Fibroblast of lung (primary cell): ENCODE results near the gene GCSH. TPM values are rescaled to one million over a fixed set of nuclear protein-coding genes. Genes with fewer than 3 reads are reported as not detected.

Experiments
- DNase-seq, 2 donors: peaks; one replicate each; pipeline versions ENCODE4 v3.0.0 to v3.0.0-alpha.2; 2010; ENCODE audit warnings: low read depth in 2 of 2
- H2AFZ ChIP-seq: 2 replicates; pipeline ENCODE4 v1.5.1; 2012; ENCODE audit warnings: low read length, control low read depth, inconsistent platforms
- H3K27ac ChIP-seq: 2 replicates; pipeline ENCODE4 v1.5.1; 2011; ENCODE audit warnings: low read length, control low read depth; ENCODE audit not compliant: insufficient read depth
- H3K27me3 ChIP-seq: 2 replicates; pipeline ENCODE4 v1.5.1; 2011; ENCODE audit warnings: mild to moderate bottlenecking, low read length; ENCODE audit not compliant: control insufficient read depth, insufficient read depth
- H3K36me3 ChIP-seq: 2 replicates; pipeline ENCODE4 v1.5.1; 2011; ENCODE audit warnings: low read length; ENCODE audit not compliant: control insufficient read depth, insufficient read depth
- H3K4me1 ChIP-seq: 2 replicates; pipeline ENCODE4 v1.5.1; 2011; ENCODE audit warnings: low read length; ENCODE audit not compliant: control insufficient read depth, insufficient read depth; ENCODE audit errors: extremely low read depth
- H3K4me2 ChIP-seq: 2 replicates; pipeline ENCODE4 v1.5.1; 2011; ENCODE audit warnings: low read length, control low read depth; ENCODE audit not compliant: insufficient read depth; ENCODE audit errors: extremely low read depth
- H3K4me3 ChIP-seq, 4 experiments: fragments of 200-600 bp in 1 of 4; sonication (generic) in 1 of 4; replicated peaks in 1 of 4; 2 replicates each; pipeline ENCODE4 v1.5.1; 2011 to 2016; ENCODE audit warnings: low read length in 4 of 4, low read depth in 3 of 4, mild to moderate bottlenecking in 3 of 4, control low read depth in 2 of 4, inconsistent platforms in 1 of 4, mixed read lengths in 1 of 4; ENCODE audit not compliant: insufficient read depth in 1 of 4; ENCODE audit errors: control extremely low read depth in 1 of 4
- H3K79me2 ChIP-seq: 2 replicates; pipeline ENCODE4 v1.5.1; 2012; ENCODE audit warnings: mild to moderate bottlenecking, low read length, inconsistent platforms; ENCODE audit not compliant: control insufficient read depth, insufficient read depth
- H3K9ac ChIP-seq: 2 replicates; pipeline ENCODE4 v1.5.1; 2011; ENCODE audit warnings: mild to moderate bottlenecking, low read length, control low read depth; ENCODE audit not compliant: insufficient read depth
- H3K9me3 ChIP-seq: 2 replicates; pipeline ENCODE4 v1.5.1; 2012; ENCODE audit warnings: low read depth, low read length; ENCODE audit not compliant: control insufficient read depth, insufficient read depth
- H4K20me1 ChIP-seq: 2 replicates; pipeline ENCODE4 v1.5.1; 2011; ENCODE audit warnings: low read length; ENCODE audit not compliant: control insufficient read depth, insufficient read depth; ENCODE audit errors: extremely low read depth
- CTCF ChIP-seq, 2 donors: IDR thresholded peaks in 1 of 2; conservative IDR thresholded peaks in 1 of 2; 1 replicate in 1 of 2; 2 replicates in 1 of 2; pipeline ENCODE4 v1.5.1; 2011 to 2012; ENCODE audit warnings: low read length in 2 of 2, control low read depth in 1 of 2, inconsistent platforms in 1 of 2, low read depth in 1 of 2, mild to moderate bottlenecking in 1 of 2
- EZH2 ChIP-seq: IDR thresholded peaks from 2 replicates; pipeline ENCODE4 v1.5.1; 2012; ENCODE audit warnings: low read length, control low read depth, mild to moderate bottlenecking; ENCODE audit errors: missing control alignments
- polyA plus RNA-seq, 2 donors: library from polyadenylated mRNA; depleted of rRNA in 1 of 2; stranded (reverse) in 1 of 2; unstranded in 1 of 2; fragments of >200 nt; gene quantifications; 2 replicates each; pipeline ENCODE4 v1.2.1, GENCODE V29; 2011 to 2012; ENCODE audit warnings: missing spikeins in 1 of 2
- total RNA-seq: library from RNA; depleted of rRNA; stranded (reverse); fragments of >200 nt; gene quantifications from 2 replicates; pipeline ENCODE4 v1.2.1, GENCODE V29; 2014

Gene GCSH
- total and polyA plus RNA-seq, 2 donors (not counting 1 experiment from before 2014, with no cell fraction given), result 15.0 to 29.9 TPM

GRCh38 chr16:81077076-81077940, 18.9 kb downstream of the GCSH start, which contains the start of gene C16orf46:
Gene C16orf46, minus strand, starts transcription at chr16:81077238. Its CDS starts 13,283 bp downstream, at chr16:81063955.
- Histone ChIP-seq H3K36me3 (no peaks in the 10 kb centered on the region), H2AFZ (peak within 1 kb of the TSS; percentile 97)
- peak; percentile 95 to 96 for DNase-seq

GRCh38 chr16:81076566-81077075, 19.6 kb downstream of the GCSH start:
- Histone ChIP-seq H4K20me1 (no peaks in the 10 kb centered on the region), H3K4me1 (peaks cover 2% of the 10 kb centered on the region), H3K9ac (peak overlapping the region; percentile 92), H3K4me3 (peak overlapping the region; percentile 66 to 89 (median 82)), H3K4me2 (peak overlapping the region; percentile 100), H3K36me3 (no peaks in the 10 kb centered on the region), H3K9me3 (no peaks in the 10 kb centered on the region), H3K27ac (peak overlapping the region; percentile 97), H3K27me3 (no peaks in the 10 kb centered on the region), H2AFZ (peak overlapping the region; percentile 97), H3K79me2 (no peaks in the 10 kb centered on the region)
- DNase-seq, result peak in 1 of 2 donors; percentile 87
- TF ChIP-seq CTCF (conservative IDR thresholded peaks at IDR 0.05 in 1 of 2, IDR thresholded peaks at IDR 0.05 in 1 of 2; ENCODE audit: low read depth in 1 of 2, low read length in 2 of 2) (no peak), EZH2 (no peak)

More at GRCh38 chr16:81077076-81077940, 18.9 kb downstream of the GCSH start, which contains the start of gene C16orf46:
- Histone ChIP-seq H3K27me3 (no peaks in the 10 kb centered on the region), H3K9ac (peak within 1 kb of the TSS; percentile 92), H3K4me2 (peak within 1 kb of the TSS; percentile 100), H3K27ac (peak within 1 kb of the TSS; percentile 97), H4K20me1 (no peaks in the 10 kb centered on the region), H3K79me2 (no peaks in the 10 kb centered on the region), H3K4me3 (peak within 1 kb of the TSS; percentile 66 to 89 (median 82)), H3K4me1 (peaks cover 2% of the 10 kb centered on the region), H3K9me3 (no peaks in the 10 kb centered on the region)
- TF ChIP-seq CTCF (conservative IDR thresholded peaks at IDR 0.05 in 1 of 2, IDR thresholded peaks at IDR 0.05 in 1 of 2; ENCODE audit: low read depth in 1 of 2, low read length in 2 of 2), result no peak
- no peak for TF ChIP-seq EZH2

GRCh38 chr16:81073560-81074330, 22.4 kb downstream of the GCSH start:
- Histone ChIP-seq H3K9ac (no peak overlapping the region), H3K4me3 (no peak overlapping the region), H3K4me2 (no peak overlapping the region), H3K27ac (no peak overlapping the region), H3K4me1 (peaks cover 2% of the 10 kb centered on the region), H3K9me3 (no peaks in the 10 kb centered on the region), H4K20me1 (no peaks in the 10 kb centered on the region), H2AFZ (no peak overlapping the region), H3K36me3 (no peaks in the 10 kb centered on the region), H3K79me2 (no peaks in the 10 kb centered on the region), H3K27me3 (no peaks in the 10 kb centered on the region)
- no peak for TF ChIP-seq CTCF (conservative IDR thresholded peaks at IDR 0.05 in 1 of 2, IDR thresholded peaks at IDR 0.05 in 1 of 2; ENCODE audit: low read depth in 1 of 2, low read length in 2 of 2)
- TF ChIP-seq EZH2, result no peak
- no peak for DNase-seq
